HFF-Myc (cell line): ENCODE measurements around the gene DBP.

Source experiments
- DNase-seq: peaks from one replicate; pipeline ENCODE4 v3.0.0-alpha.2; 2011; ENCODE audit warnings: low read depth; ENCODE audit errors: extremely low read depth
- H3K4me3 ChIP-seq: replicated peaks from 2 replicates; pipeline ENCODE4 v1.5.1; 2011; ENCODE audit warnings: low read depth, mild to moderate bottlenecking, control low read depth, low read length
- TF ChIP-seq, protein P1 (sequence below): IDR thresholded peaks from 2 replicates; pipeline ENCODE4 v1.5.1; 2012; ENCODE audit warnings: mild to moderate bottlenecking, low read depth, low read length, control low read depth; ENCODE audit errors: missing control alignments

DBP gene

DNA sequence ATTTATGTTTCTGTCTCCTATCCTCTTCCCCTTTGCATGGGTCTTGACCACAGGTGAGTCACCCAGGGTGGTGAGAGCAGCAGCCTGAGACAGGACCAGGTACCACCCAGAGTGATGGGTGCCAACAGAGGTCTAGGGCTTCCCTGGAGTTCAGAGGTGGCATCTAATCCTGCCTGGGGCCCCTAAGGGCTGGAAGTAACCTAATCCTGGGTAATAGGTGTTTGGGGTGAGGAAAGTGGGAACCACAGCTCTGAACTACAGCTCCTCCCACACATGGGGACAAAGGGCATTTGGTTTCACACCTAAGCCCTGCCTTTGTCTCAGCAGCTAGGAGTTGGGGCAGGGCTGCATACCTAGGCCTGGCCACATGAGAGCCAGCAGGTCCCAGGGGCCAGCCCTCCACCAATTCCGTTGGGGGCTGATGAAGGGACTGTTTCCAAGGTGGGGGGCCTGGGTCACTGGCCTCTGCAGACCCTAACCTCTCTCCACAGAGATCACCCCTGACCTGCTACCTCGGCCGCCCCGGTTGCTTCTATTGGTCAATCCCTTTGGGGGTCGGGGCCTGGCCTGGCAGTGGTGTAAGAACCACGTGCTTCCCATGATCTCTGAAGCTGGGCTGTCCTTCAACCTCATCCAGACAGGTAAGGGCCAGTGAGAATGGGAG is 9.8 kb downstream of the DBP start:
- no peak overlapping the region for H3K4me3 ChIP-seq
- TF ChIP-seq, protein P1, sequence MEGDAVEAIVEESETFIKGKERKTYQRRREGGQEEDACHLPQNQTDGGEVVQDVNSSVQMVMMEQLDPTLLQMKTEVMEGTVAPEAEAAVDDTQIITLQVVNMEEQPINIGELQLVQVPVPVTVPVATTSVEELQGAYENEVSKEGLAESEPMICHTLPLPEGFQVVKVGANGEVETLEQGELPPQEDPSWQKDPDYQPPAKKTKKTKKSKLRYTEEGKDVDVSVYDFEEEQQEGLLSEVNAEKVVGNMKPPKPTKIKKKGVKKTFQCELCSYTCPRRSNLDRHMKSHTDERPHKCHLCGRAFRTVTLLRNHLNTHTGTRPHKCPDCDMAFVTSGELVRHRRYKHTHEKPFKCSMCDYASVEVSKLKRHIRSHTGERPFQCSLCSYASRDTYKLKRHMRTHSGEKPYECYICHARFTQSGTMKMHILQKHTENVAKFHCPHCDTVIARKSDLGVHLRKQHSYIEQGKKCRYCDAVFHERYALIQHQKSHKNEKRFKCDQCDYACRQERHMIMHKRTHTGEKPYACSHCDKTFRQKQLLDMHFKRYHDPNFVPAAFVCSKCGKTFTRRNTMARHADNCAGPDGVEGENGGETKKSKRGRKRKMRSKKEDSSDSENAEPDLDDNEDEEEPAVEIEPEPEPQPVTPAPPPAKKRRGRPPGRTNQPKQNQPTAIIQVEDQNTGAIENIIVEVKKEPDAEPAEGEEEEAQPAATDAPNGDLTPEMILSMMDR, result no peak
- no peak for DNase-seq

DNA sequence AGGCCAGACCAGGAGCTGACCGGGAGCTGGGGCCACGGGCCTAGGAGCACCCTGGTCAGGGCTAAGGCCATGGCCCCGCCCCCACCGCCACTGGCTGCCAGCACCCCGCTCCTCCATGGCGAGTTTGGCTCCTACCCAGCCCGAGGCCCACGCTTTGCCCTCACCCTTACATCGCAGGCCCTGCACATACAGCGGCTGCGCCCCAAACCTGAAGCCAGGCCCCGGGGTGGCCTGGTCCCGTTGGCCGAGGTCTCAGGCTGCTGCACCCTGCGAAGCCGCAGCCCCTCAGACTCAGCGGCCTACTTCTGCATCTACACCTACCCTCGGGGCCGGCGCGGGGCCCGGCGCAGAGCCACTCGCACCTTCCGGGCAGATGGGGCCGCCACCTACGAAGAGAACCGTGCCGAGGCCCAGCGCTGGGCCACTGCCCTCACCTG is 11.3 kb downstream of the DBP start:
- DNase-seq, result no peak
- TF ChIP-seq, protein P1, result no peak
- no peak overlapping the region for H3K4me3 ChIP-seq

DNA sequence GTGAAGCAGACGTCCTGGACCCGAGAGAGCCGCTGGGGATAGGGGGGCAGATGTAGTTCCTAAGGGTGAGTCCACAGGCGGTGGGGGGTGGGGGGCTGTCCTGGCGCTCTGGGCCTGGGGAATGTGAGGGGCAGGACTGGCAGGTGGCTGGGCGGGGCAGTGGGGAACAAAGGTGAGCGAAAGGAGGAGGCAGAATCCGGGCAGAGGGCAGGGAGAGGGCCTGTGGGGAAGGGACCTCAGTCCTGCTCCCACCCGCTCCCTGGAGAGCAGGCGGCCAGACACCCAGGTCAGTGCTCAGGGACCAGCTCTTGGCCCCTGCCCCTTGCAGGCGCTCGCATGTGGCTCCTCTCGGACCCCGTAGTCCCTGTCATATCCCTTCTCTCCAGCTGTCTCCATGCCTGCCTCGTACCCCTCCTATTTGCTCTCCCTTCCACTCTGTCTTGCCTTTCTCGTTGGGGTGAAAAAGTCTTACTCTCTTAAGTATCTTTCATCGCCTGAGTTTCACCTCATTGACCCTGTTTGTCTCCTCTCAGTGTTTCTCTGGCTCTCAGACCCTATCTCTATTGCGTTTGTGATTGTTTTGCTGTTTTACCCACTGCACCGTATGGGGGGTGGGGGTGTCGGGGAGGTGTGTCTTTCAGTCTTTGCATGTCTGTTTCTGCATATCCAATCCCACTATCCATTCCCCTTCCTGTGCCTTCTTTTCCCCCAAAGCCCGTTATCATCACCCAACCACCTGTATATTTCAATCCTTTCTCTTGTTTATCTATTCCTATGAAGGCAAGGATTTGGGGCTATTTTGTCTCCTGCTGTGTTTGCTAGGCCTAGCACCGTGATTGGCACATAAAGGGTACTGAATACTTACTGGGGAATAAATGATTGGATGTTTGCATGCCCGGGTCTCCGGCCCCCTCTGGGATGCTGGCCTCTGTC is 12.1 kb downstream of the DBP start:
- peak overlapping the region; percentile 71 for H3K4me3 ChIP-seq
- TF ChIP-seq, protein P1, result no peak
- DNase-seq, result no peak

DNA sequence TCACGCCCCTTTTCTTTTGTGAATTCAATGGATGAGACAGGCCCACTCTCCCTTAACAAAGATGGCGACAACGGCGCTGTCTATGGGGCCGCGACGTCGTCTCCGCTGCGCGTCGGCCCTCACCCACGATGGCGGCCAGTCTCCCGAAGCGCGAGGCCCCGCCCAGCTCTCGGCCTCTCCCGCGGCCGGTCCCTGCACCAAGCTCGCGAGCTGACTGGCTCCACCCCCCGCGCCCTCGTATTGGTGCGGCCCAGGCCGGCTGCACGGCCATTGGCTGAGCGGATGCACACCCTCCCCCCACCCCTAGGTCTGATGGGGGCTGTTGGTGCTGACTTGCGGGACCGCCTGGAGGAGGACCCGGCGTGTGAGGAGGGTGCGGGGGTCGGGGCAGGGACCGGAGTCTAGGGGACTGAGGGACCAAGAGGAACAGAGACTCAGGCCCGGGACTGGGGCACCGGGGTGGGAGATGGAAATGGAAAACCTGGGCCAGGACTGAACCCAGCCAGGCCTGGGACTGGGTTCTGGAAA is 13.0 kb downstream of the DBP start:
- peak overlapping the region; percentile 71 for H3K4me3 ChIP-seq
- DNase-seq, result peak; percentile 84
- TF ChIP-seq, protein P1, result no peak

DNA sequence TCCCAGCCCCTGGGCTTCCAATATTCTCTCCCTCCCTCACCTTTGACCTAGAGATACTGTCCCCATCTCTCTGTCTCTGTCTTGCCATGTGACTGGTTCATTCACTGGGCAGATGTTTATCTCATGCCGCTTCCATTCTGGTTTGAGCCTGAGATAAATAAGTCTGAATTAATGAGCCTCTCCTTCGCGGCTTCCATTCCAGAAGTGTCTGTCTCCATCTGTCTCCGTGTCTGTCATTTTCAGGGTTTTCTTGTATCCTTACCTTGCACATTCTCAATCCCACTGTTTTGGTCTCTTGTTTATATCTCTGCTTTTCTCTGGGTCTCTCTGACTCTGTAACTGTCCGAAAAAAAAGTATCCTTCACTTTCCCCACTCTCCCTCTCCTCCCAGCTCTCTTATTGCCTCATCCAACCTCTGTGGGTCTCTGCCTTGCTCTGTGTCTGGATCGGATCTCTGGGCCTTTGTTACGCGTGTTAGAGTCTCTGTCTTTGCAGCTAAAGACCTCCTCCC is 13.6 kb downstream of the DBP start:
- TF ChIP-seq, protein P1, result no peak
- H3K4me3 ChIP-seq, result peak overlapping the region; percentile 71
- DNase-seq, result no peak

DNA sequence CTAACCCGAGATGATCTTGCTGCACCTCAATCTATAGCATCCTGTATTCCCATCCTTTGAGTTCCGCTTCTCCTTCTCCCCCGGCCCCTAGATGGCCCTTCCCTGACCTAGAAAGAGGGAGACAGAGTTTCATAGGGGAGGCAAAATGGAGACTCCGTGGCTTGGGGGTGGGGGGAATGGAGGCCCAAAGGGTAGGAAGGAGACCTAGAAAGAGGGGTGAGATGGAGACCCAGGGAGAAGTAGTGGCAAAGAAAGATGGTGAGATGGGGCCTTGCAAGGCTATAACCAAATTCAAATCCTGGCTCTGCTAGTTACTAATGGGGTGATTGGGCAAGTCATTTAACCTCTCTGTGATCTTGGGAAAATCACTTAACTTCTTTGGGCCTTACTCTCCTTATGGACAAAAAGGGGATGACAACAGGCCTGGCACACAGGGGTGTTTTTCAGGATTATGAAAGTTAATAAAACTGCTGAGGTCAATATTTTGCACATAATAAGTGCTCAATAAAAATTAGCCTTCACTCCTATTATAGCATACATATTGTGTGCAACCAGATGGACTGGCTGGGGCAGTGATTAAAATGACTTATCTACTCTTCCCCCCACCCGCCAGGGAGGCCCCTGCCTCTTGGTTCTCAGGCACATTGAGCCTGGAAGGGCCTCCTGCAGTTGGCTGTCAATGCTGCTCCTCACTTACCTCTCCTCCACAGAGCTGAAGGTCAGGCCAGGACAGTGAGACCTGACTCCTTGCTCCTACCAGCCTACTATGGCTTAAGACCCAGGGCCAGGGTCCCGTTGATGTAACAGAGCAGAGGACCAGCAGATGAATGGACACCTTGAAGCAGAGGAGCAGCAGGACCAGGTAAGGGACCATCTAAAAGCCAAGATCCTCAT is 17.2 kb downstream of the DBP start:
- peak overlapping the region; percentile 90 for H3K4me3 ChIP-seq
- TF ChIP-seq, protein P1, result no peak
- no peak for DNase-seq
